K562 (cell line): ENCODE data around the gene HOMEZ. TPM values are rescaled to one million over a fixed set of nuclear protein-coding genes. Genes with fewer than 3 reads are reported as not detected.

Experiments used
- ATAC-seq: fragments of 200-7000 bp; cut with Tn5 transposase; 3 replicates; pipeline ENCODE4 v1.9.1; 2020; ENCODE audit warnings: moderate library complexity
- BruUV-seq: library from RNA; stranded (reverse); fragments of 400-500 nt; replicated peaks from 2 replicates; lab custom pipeline; 2021; lab: Mats Ljungman, UMichigan
- CTCF ChIA-PET: fragments of 300-600 bp; formaldehyde crosslinking; extraction: SDS; loops from one replicate; lab custom pipeline; 2021; ENCODE audit warnings: low intra/inter-chr PET ratio; lab: Yijun Ruan, JAX
- POLR2A ChIA-PET: fragments of 300-600, 350-650 bp; sonication (Branson Sonifier 250); formaldehyde crosslinking; extraction: SDS; loops from one replicate; lab custom pipeline; 2021; ENCODE audit warnings: antibody characterized with exemption, inconsistent platforms; lab: Yijun Ruan, JAX
- DNase-seq, 4 experiments: peaks; one replicate each; pipeline versions ENCODE4 v3.0.0 to v3.0.0-alpha.2; 2011 to 2018; ENCODE audit warnings: low spot score in 3 of 4, mixed read lengths in 3 of 4; ENCODE audit errors: extremely low read depth in 1 of 4
- FAIRE-seq: peaks from 2 replicates; lab custom pipeline; 2011; peaks lifted over from hg19 to GRCh38; lab: Jason Lieb, UNC
- H2AFZ ChIP-seq: 2 replicates; pipeline ENCODE4 v1.6.0; 2011; ENCODE audit warnings: low read depth, low read length, control low read depth, inconsistent platforms
- H3K27ac ChIP-seq: fragments of 200-600 bp; 3 replicates; pipeline ENCODE4 v1.8.0; 2011; ENCODE audit warnings: low read depth, mild to moderate bottlenecking, control low read depth, inconsistent platforms, low read length, moderate library complexity, mixed read lengths; ENCODE audit errors: extremely low read depth
- H3K27me3 ChIP-seq, 2 experiments: fragments of 300-600 bp in 1 of 2; 2 replicates in 1 of 2; 3 replicates in 1 of 2; pipeline versions ENCODE4 v1.6.0 to v1.8.0; 2011; ENCODE audit warnings: inconsistent platforms in 2 of 2, low read length in 2 of 2, mild to moderate bottlenecking in 1 of 2, mixed read lengths in 1 of 2, moderate library complexity in 1 of 2; ENCODE audit not compliant: control insufficient read depth in 2 of 2, insufficient read depth in 2 of 2
- H3K36me3 ChIP-seq: fragments of 300-600 bp; 3 replicates; pipeline ENCODE4 v1.8.0; 2011; ENCODE audit warnings: mild to moderate bottlenecking, low read length, inconsistent platforms; ENCODE audit not compliant: control insufficient read depth, insufficient read depth
- H3K4me1 ChIP-seq, 2 experiments: fragments of 200-600 bp in 1 of 2; replicated peaks in 1 of 2; 2 replicates in 1 of 2; 3 replicates in 1 of 2; pipeline versions ENCODE4 v1.5.1 to v1.8.0; 2011; ENCODE audit warnings: inconsistent platforms in 2 of 2, low read length in 2 of 2, mild to moderate bottlenecking in 1 of 2, mixed read lengths in 1 of 2, moderate library complexity in 1 of 2; ENCODE audit not compliant: control insufficient read depth in 2 of 2, insufficient read depth in 2 of 2
- H3K4me2 ChIP-seq: 2 replicates; pipeline ENCODE4 v1.6.1; 2011; ENCODE audit warnings: low read length, control low read depth, inconsistent platforms, mixed read lengths; ENCODE audit not compliant: insufficient read depth
- H3K4me3 ChIP-seq: fragments of 200-600 bp; sonication (generic), shearing (Covaris generic); 2 replicates; pipeline ENCODE4 v1.5.1; 2016; ENCODE audit warnings: control low read depth, inconsistent platforms
- H3K79me2 ChIP-seq: fragments of 200-600 bp; 3 replicates; pipeline ENCODE4 v1.8.0; 2011; ENCODE audit warnings: low read length, inconsistent platforms; ENCODE audit not compliant: control insufficient read depth, insufficient read depth
- H3K9ac ChIP-seq, 2 experiments: 2 replicates each; pipeline versions ENCODE4 v1.6.0 to v1.6.1; 2011; ENCODE audit warnings: low read depth in 2 of 2, low read length in 2 of 2, control low read depth in 1 of 2, inconsistent platforms in 1 of 2, mild to moderate bottlenecking in 1 of 2, mixed read lengths in 1 of 2; ENCODE audit not compliant: insufficient read depth in 1 of 2
- H3K9me1 ChIP-seq: one replicate; pipeline ENCODE4 v1.6.0; 2011; ENCODE audit warnings: inconsistent platforms, mild to moderate bottlenecking, low read length, moderate library complexity; ENCODE audit not compliant: control insufficient read depth, insufficient read depth
- H3K9me3 ChIP-seq: replicated peaks from 2 replicates; pipeline ENCODE4 v1.5.1; 2011; ENCODE audit warnings: low read depth, low read length, inconsistent platforms; ENCODE audit not compliant: control insufficient read depth, insufficient read depth
- H4K20me1 ChIP-seq: replicated peaks from 2 replicates; pipeline ENCODE4 v1.6.1; 2011; ENCODE audit warnings: low read length, inconsistent platforms, mixed read lengths; ENCODE audit not compliant: control insufficient read depth, insufficient read depth
- GABPB2 ChIP-seq: fragments of 250-450 bp; sonication (Bioruptor Pico); conservative IDR thresholded peaks from 2 replicates; pipeline ENCODE4 v1.5.1; 2021; ENCODE audit warnings: mild to moderate bottlenecking
- POLR2G ChIP-seq: fragments of 200-400 bp; formaldehyde crosslinking; IDR thresholded peaks from 2 replicates; pipeline ENCODE4 v1.6.1; 2017; ENCODE audit warnings: low read depth, mild to moderate bottlenecking, antibody characterized with exemption, low read length, moderate library complexity
- RBFOX2 ChIP-seq: fragments of 200-400 bp; formaldehyde crosslinking; IDR thresholded peaks from 2 replicates; pipeline ENCODE4 v1.6.1; 2017; ENCODE audit warnings: low read depth, mild to moderate bottlenecking, low read length, moderate library complexity
- ZNF696 ChIP-seq: fragments of 250-450 bp; sonication (Bioruptor Pico); conservative IDR thresholded peaks from 2 replicates; pipeline ENCODE4 v1.4.0; 2020; ENCODE audit warnings: mild to moderate bottlenecking, moderate library complexity
- ZNF77 ChIP-seq: fragments of 250-450 bp; sonication (Bioruptor Pico); IDR thresholded peaks from 2 replicates; pipeline ENCODE4 v1.5.0; 2020
- WGBS: fragments of 100-300 bp; shearing (Covaris generic); methylation state at CpG from one replicate; pipeline ENCODE4 v1.1.6; 2016; ENCODE audit warnings: low coverage, mixed read lengths; ENCODE audit not compliant: insufficient coverage; ENCODE audit errors: missing lambda C conversion rate; 5-methylcytosine and 5-hydroxymethylcytosine counted together
- in situ Hi-C: fragments of 300-500 bp; cut with MboI; formaldehyde crosslinking; loops from 4 replicates; pipeline ENCODE4 v1.15.0; 2018; ENCODE audit warnings: inconsistent platforms, mixed read lengths
- intact Hi-C: fragments of 100-400 bp; cut with micrococcal nuclease; formaldehyde crosslinking; loops from 2 replicates; pipeline ENCODE4 v1.14.2; 2022
- polyA plus RNA-seq, 8 experiments: library from polyadenylated mRNA; depleted of rRNA in 4 of 8; stranded (reverse) in 5 of 8; unstranded in 3 of 8; fragments of >200 nt; fragmentation: Nextera tagmentation in 2 of 8; fragmentation: Illumina TruSeq in 1 of 8; extraction: Ambion mirVana in 2 of 8; extraction: Trizol in 1 of 8; gene quantifications; 2 replicates each; pipeline versions ENCODE4 v1.2.1 to v1.2.3, GENCODE V29; 2011 to 2014; ENCODE audit warnings: inconsistent platforms in 1 of 8, missing spikeins in 1 of 8
- total RNA-seq, 7 experiments: library from RNA; depleted of rRNA in 6 of 7; stranded (reverse); fragments of >200 nt in 6 of 7; fragmentation: Illumina TruSeq in 2 of 7; extraction: Trizol in 2 of 7; gene quantifications; 2 replicates each; pipeline versions ENCODE4 v1.2.1 to v1.2.3, GENCODE V29; 2011 to 2021; ENCODE audit warnings: low replicate concordance in 1 of 7

HOMEZ gene
- total and polyA plus RNA-seq, 9 of the 15 experiments (the other 6 are each of a cell fraction or from before 2014, with no cell fraction given) = 3.0 to 30.2 (median 16.9) TPM

DNA sequence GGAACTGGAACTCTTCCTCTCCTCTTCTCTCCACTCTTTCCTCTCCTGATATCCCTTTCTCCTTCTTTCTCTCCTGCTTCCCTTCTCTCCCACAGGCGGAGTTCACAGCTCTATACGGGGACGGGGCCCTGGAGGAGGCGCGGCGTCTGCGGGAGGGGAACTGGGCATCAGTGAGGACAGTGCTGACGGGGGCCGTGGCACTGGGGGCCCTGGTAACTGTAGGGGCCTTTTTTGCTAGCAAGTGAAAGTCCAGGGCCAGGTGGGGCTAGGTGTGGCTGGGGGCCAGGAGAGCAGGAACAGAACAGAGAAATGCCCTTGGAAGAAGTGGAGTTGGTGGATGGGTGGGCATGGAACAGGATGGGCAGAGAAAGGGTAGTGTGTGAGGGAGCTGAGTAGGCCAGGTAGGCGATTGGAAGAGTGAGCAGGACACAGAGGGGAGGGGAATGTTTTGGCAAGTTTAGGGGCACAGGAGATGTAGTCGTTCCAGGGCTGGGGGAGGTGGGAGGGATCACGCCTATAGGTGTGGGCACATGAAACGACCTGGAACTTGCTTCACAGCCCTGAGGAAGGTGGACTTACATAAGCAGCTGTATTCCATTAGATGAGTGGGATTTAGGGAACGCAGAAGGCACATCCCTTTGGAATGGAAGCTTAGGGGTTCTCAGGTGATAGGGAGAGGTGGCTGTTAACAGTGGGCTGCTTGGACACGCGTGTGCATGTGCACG, 23.0 kb upstream of the HOMEZ start:
- no peaks in the 10 kb centered on the region for H3K27me3 ChIP-seq
- in situ Hi-C loops = no loop called here
- H3K27ac ChIP-seq = no peak overlapping the region
- 0 out of 2 replicates have a peak, but pooled peaks have one; percentile 23 for TF ChIP-seq RBFOX2
- no peak for TF ChIP-seq GABPB2
- 0 out of 2 replicates have a peak, but pooled peaks have one; percentile 16 for TF ChIP-seq POLR2G
- no peak for TF ChIP-seq ZNF77 (CRISPR knock-in tag)
- TF ChIP-seq ZNF696 (CRISPR knock-in tag) = no peak
- no peaks in the 10 kb centered on the region for H3K9me3 ChIP-seq
- no peak for FAIRE-seq
- intact Hi-C loops = no loop called here
- H3K79me2 ChIP-seq = peaks cover 45% of the 10 kb centered on the region
- no peak overlapping the region for H3K4me2 ChIP-seq
- WGBS = 89% methylated on average over 13 of the region's 17 CpGs
- no peaks in the 10 kb centered on the region for H4K20me1 ChIP-seq
- peak overlapping the region in 1 of 2 experiments; percentile 95; a peak in 2 of 4 replicates for H3K9ac ChIP-seq
- DNase-seq = no peak
- ATAC-seq = no peak
- H3K9me1 ChIP-seq = peaks cover 4% of the 10 kb centered on the region
- CTCF ChIA-PET = no interaction called here
- no peak overlapping the region for H3K4me3 ChIP-seq
- H3K36me3 ChIP-seq = peaks cover 51% of the 10 kb centered on the region
- no peak overlapping the region for H2AFZ ChIP-seq
- BruUV-seq = no TSS peak
- POLR2A ChIA-PET = interaction anchor here (0.5 to 3.9 kb wide), 3 partner anchors 12 to 526 kb away, joined by 3 to 30 read pairs (median 17); partner anchors contain the start of gene PABPN1
- peaks cover 18 to 23% of the 10 kb centered on the region in 2 experiments; a peak in 4 of 5 replicates for H3K4me1 ChIP-seq
